ENCODE results near the gene GULP1.
"Not testable (repeated sequence)": the region's sequence is repeated elsewhere in the genome, so short reads cannot be mapped to it uniquely, and the experiment has no call there.

The GULP1 gene

GRCh38 chr2:188291617-188292347 lies at the start of gene GULP1:
Gene GULP1, plus strand, starts transcription at chr2:188291874. Its CDS starts 185,829 bp downstream, at chr2:188477703.
- DNase-seq = peak in 45 of 51 donors; percentile 7 to 73 (median 46)

GRCh38 chr2:188243381-188243780 lies 48.3 kb upstream of the GULP1 start:
- no peak for DNase-seq

GRCh38 chr2:188244383-188244782 lies 47.3 kb upstream of the GULP1 start:
- DNase-seq = peak in 1 of 51 donors; percentile 32

- no peak for DNase-seq
These were observed 46.4 kb upstream of the GULP1 start for GRCh38 chr2:188245230-188245629.

- DNase-seq = no peak
These were observed 43.2 kb upstream of the GULP1 start for GRCh38 chr2:188248513-188248912.

- no peak for DNase-seq
These were observed 40.6 kb upstream of the GULP1 start for GRCh38 chr2:188251034-188251433.

GRCh38 chr2:188256420-188256819 lies 35.3 kb upstream of the GULP1 start:
- DNase-seq = no peak

GRCh38 chr2:188265315-188265714 lies 26.4 kb upstream of the GULP1 start:
- no peak for DNase-seq

- DNase-seq = no peak
These were observed 23.9 kb upstream of the GULP1 start for GRCh38 chr2:188267776-188268175.

GRCh38 chr2:188269004-188269403 lies 22.7 kb upstream of the GULP1 start:
- DNase-seq = no peak

GRCh38 chr2:188272121-188272520 lies 19.6 kb upstream of the GULP1 start:
- DNase-seq = no peak

- no peak for DNase-seq
These were observed 17.4 kb upstream of the GULP1 start for GRCh38 chr2:188274274-188274673.

- DNase-seq = no peak
These were observed 15.4 kb upstream of the GULP1 start for GRCh38 chr2:188276255-188276654.

GRCh38 chr2:188277786-188278185 lies 13.9 kb upstream of the GULP1 start:
- no peak for DNase-seq

- no peak for DNase-seq
These were observed 13.1 kb upstream of the GULP1 start for GRCh38 chr2:188278388-188279092.

- DNase-seq = no peak
These were observed 12.6 kb upstream of the GULP1 start for GRCh38 chr2:188279093-188279445.

- DNase-seq = no peak
These were observed 10.9 kb upstream of the GULP1 start for GRCh38 chr2:188280811-188281222.

GRCh38 chr2:188282907-188283306 lies 8.8 kb upstream of the GULP1 start:
- DNase-seq = no peak

- DNase-seq = not testable (repeated sequence)
These were observed 7.4 kb upstream of the GULP1 start for GRCh38 chr2:188284251-188284650.

- no peak for DNase-seq
These were observed 6.6 kb upstream of the GULP1 start for GRCh38 chr2:188285049-188285448.

- no peak for DNase-seq
These were observed 5.9 kb upstream of the GULP1 start for GRCh38 chr2:188285774-188286173.

GRCh38 chr2:188291142-188291616 lies 495 bp upstream of the GULP1 start:
- DNase-seq = peak in 1 of 51 donors; percentile 39
